Transverse colon (tissue), 4 donors: Measurements from ENCODE around the gene CACNA1S. TPM values are rescaled to one million over a fixed set of nuclear protein-coding genes. Genes with fewer than 3 reads are reported as not detected.
A peak's percentile ranks its signal among the peaks of the same experiment; 100 is the strongest.

Experiments used
- DNase-seq: peaks from one replicate; pipeline ENCODE4 v3.0.0-alpha.2; 2019
- H3K27ac ChIP-seq, 4 donors: fragments of 200-600 bp; sonication (generic); 2 replicates each; pipeline ENCODE4 v1.5.1; 2016 to 2018; ENCODE audit warnings: inconsistent platforms in 4 of 4
- H3K27me3 ChIP-seq: fragments of 200-600 bp; sonication (generic); 2 replicates; pipeline ENCODE4 v1.5.1; 2017; ENCODE audit warnings: inconsistent platforms
- H3K36me3 ChIP-seq, 4 donors: fragments of 200-600 bp; sonication (generic); 2 replicates each; pipeline ENCODE4 v1.5.1; 2017 to 2019; ENCODE audit warnings: inconsistent platforms in 4 of 4
- H3K4me1 ChIP-seq, 4 donors: fragments of 200-600 bp; sonication (generic); 2 replicates each; pipeline ENCODE4 v1.5.1; 2017 to 2020; ENCODE audit warnings: inconsistent platforms in 4 of 4
- H3K4me3 ChIP-seq, 4 donors: fragments of 200-600 bp; sonication (generic); 1 replicate in 1 of 4; 2 replicates in 3 of 4; pipeline versions ENCODE4 v1.5.1 to v1.6.1; 2017 to 2019; ENCODE audit warnings: inconsistent platforms in 4 of 4
- H3K9me3 ChIP-seq, 2 donors: fragments of 200-600 bp; sonication (generic); 2 replicates each; pipeline ENCODE4 v1.5.1; 2017 to 2019; ENCODE audit warnings: inconsistent platforms in 2 of 2
- CTCF ChIP-seq, 5 experiments: fragments of 200-600 bp in 3 of 5; fragments of 450-650 bp in 2 of 5; sonication (generic) in 3 of 5; IDR thresholded peaks; 1 replicate in 2 of 5; 2 replicates in 3 of 5; pipeline ENCODE4 v1.5.1; 2016 to 2017; ENCODE audit warnings: antibody characterized with exemption in 5 of 5, inconsistent platforms in 3 of 5, mild to moderate bottlenecking in 2 of 5, moderate library complexity in 1 of 5
- EP300 ChIP-seq: sonication (generic); formaldehyde crosslinking; IDR thresholded peaks from one replicate; pipeline ENCODE4 v1.6.1; 2017; ENCODE audit warnings: antibody characterized with exemption, low read depth
- POLR2A ChIP-seq: fragments of 450-650 bp; IDR thresholded peaks from one replicate; pipeline ENCODE4 v1.6.1; 2016; ENCODE audit warnings: antibody characterized with exemption, mild to moderate bottlenecking, moderate library complexity
- POLR2AphosphoS5 ChIP-seq, 3 donors: sonication (generic); formaldehyde crosslinking; IDR thresholded peaks; one replicate each; pipeline ENCODE4 v1.6.1; 2016; ENCODE audit warnings: antibody characterized with exemption in 3 of 3
- WGBS, 2 donors: methylation state at CpG; one replicate each; pipeline ENCODE4 v1.1.5; 2018; ENCODE audit warnings: low coverage in 1 of 2; 5-methylcytosine and 5-hydroxymethylcytosine counted together
- in situ Hi-C, 4 donors: fragments of 200-750 bp; cut with MboI; loops; one replicate each; pipeline versions ENCODE4 v1.15.0 to v1.15.1; 2017; ENCODE audit warnings: low sequenced_read_pairs in 3 of 4, low pct_ligation_motif_present in 1 of 4, low pct_unique_long_range_greater_than_20kb in 1 of 4
- intact Hi-C: fragments of 100-400 bp; cut with DNase I; formaldehyde crosslinking; loops from one replicate; pipeline ENCODE4 v1.15.1; 2023; ENCODE audit warnings: low total_unique reads
- total RNA-seq, 4 donors: library from RNA; depleted of rRNA; stranded (reverse); fragments of >200 nt; gene quantifications; one replicate each; pipeline ENCODE4 v1.1.0, GENCODE V29; 2016

CACNA1S gene
- total RNA-seq, 4 donors from 2014 or later: not detected

GRCh38 chr1:201155354-201155753, 43.1 kb upstream of the CACNA1S start:
- peaks cover 6 to 20% (median 13%) of the 10 kb centered on the region in 4 donors for H3K4me1 ChIP-seq
- H3K27me3 ChIP-seq: no peaks in the 10 kb centered on the region
- no peak for DNase-seq
- 95% methylated on average over 2 of the region's 2 CpGs; no CpG with 5 or more reads in 1 of the 2 donors for WGBS, 2 donors
- no peak overlapping the region for H3K27ac ChIP-seq
- in situ Hi-C loops: no loop called here
- H3K36me3 ChIP-seq: peaks cover 0 to 2% (median 0%) of the 10 kb centered on the region in 4 donors
- TF ChIP-seq CTCF (IDR thresholded peaks at IDR 0.05): no peak
- TF ChIP-seq POLR2A: no peak
- TF ChIP-seq EP300: no peak
- TF ChIP-seq POLR2AphosphoS5 (IDR thresholded peaks at IDR 0.05): no peak
- intact Hi-C loops: no loop called here
- H3K9me3 ChIP-seq: no peaks in the 10 kb centered on the region
- no peak overlapping the region for H3K4me3 ChIP-seq

GRCh38 chr1:201154389-201155165, 42.4 kb upstream of the CACNA1S start, which contains the start of gene TMEM9:
Gene TMEM9 (minus strand): TSS chr1:201154474. CDS start chr1:201153923, 551 bp downstream.
- H3K4me1 ChIP-seq: peaks cover 6 to 20% (median 13%) of the 10 kb centered on the region in 4 donors
- in situ Hi-C loops: no loop called here

GRCh38 chr1:201153474-201154388, 41.5 kb upstream of the CACNA1S start:
- Histone ChIP-seq H3K27ac (peak overlapping the region; percentile 74 to 85 (median 82)), H3K9me3 (no peaks in the 10 kb centered on the region), H3K4me3 (peak overlapping the region; percentile 74 to 85 (median 80)), H3K27me3 (no peaks in the 10 kb centered on the region), H3K4me1 (peaks cover 6 to 20% (median 13%) of the 10 kb centered on the region in 4 donors), H3K36me3 (peaks cover 0 to 2% (median 0%) of the 10 kb centered on the region in 4 donors)
- 4% methylated on average over 33 of the region's 37 CpGs; no CpG with 5 or more reads in 1 of the 2 donors for WGBS, 2 donors
- DNase-seq: no peak
- TF ChIP-seq POLR2A: no peak
- TF ChIP-seq POLR2AphosphoS5 (IDR thresholded peaks at IDR 0.05): no peak
- no peak for TF ChIP-seq CTCF (IDR thresholded peaks at IDR 0.05)
- TF ChIP-seq EP300: no peak
- intact Hi-C loops (no loop called here), in situ Hi-C loops (no loop called here)

More at GRCh38 chr1:201154389-201155165, 42.4 kb upstream of the CACNA1S start, which contains the start of gene TMEM9:
- Histone ChIP-seq H3K27me3 (no peaks in the 10 kb centered on the region), H3K4me3 (peak within 1 kb of the TSS; percentile 74 to 85 (median 80)), H3K36me3 (peaks cover 0 to 2% (median 0%) of the 10 kb centered on the region in 4 donors), H3K9me3 (no peaks in the 10 kb centered on the region), H3K27ac (peak within 1 kb of the TSS; percentile 74 to 85 (median 82))
- intact Hi-C loops: no loop called here
- DNase-seq: peak; percentile 98
- 0 to 12% methylated on average over 2 to 22 of the region's 31 CpGs for WGBS, 2 donors
- no peak for TF ChIP-seq CTCF (IDR thresholded peaks at IDR 0.05)
- no peak for TF ChIP-seq EP300
- peak in 1 of 3 donors; percentile 46 for TF ChIP-seq POLR2AphosphoS5 (IDR thresholded peaks at IDR 0.05)
